ENCODE data around the gene PPT2. TPM values are rescaled to one million over a fixed set of nuclear protein-coding genes. Genes with fewer than 3 reads are reported as not detected.

PPT2 gene
- total RNA-seq, 2 donors from 2014 or later = 17.9 to 18.2 TPM

- H3K27ac Mint-ChIP-seq = no peak overlapping the region
- peaks cover 2 to 7% of the 10 kb centered on the region in 2 donors for H3K36me3 Mint-ChIP-seq (ENCODE audit: insufficient read depth in 2 of 2)
These were observed 13.3 kb downstream of the PPT2 start for GRCh38 chr6:32167154-32167760.

GRCh38 chr6:32167761-32168262 lies 13.9 kb downstream of the PPT2 start:
- Mint-ChIP-seq H3K4me3 (no peak overlapping the region), H3K9me3 (no peaks in the 10 kb centered on the region), H3K36me3 (ENCODE audit: insufficient read depth in 2 of 2) (peaks cover 2 to 3% of the 10 kb centered on the region in 2 donors), H3K4me1 (ENCODE audit: low read depth) (peaks cover 10% of the 10 kb centered on the region), H3K27ac (no peak overlapping the region), H3K27me3 (ENCODE audit: low read depth) (no peaks in the 10 kb centered on the region)
- ATAC-seq (replicated peaks in 1 of 2) = no peak
- no peak for DNase-seq

More at GRCh38 chr6:32167154-32167760, 13.3 kb downstream of the PPT2 start:
- Mint-ChIP-seq H3K9me3 (no peaks in the 10 kb centered on the region), H3K27me3 (ENCODE audit: low read depth) (no peaks in the 10 kb centered on the region), H3K4me1 (ENCODE audit: low read depth) (peaks cover 8% of the 10 kb centered on the region), H3K4me3 (no peak overlapping the region)
- no peak for DNase-seq
- ATAC-seq (replicated peaks in 1 of 2) = no peak

- no peak overlapping the region for H3K27ac Mint-ChIP-seq
- no peaks in the 10 kb centered on the region for H3K9me3 Mint-ChIP-seq
- H3K36me3 Mint-ChIP-seq (ENCODE audit: insufficient read depth in 2 of 2) = peaks cover under 1 to 2% of the 10 kb centered on the region in 2 donors
- DNase-seq = no peak
- peaks cover 15% of the 10 kb centered on the region for H3K4me1 Mint-ChIP-seq (ENCODE audit: low read depth)
- no peaks in the 10 kb centered on the region for H3K27me3 Mint-ChIP-seq (ENCODE audit: low read depth)
- no peak overlapping the region for H3K4me3 Mint-ChIP-seq
- no peak for ATAC-seq (replicated peaks in 1 of 2)
These were observed 14.4 kb downstream of the PPT2 start for GRCh38 chr6:32168350-32168749.

GRCh38 chr6:32168807-32169591 lies 15.1 kb downstream of the PPT2 start:
- Mint-ChIP-seq H3K4me1 (ENCODE audit: low read depth) (peaks cover 22% of the 10 kb centered on the region), H3K36me3 (ENCODE audit: insufficient read depth in 2 of 2) (peaks cover 0 to 2% of the 10 kb centered on the region in 2 donors), H3K27ac (no peak overlapping the region), H3K4me3 (no peak overlapping the region), H3K27me3 (ENCODE audit: low read depth) (no peaks in the 10 kb centered on the region), H3K9me3 (no peaks in the 10 kb centered on the region)
- no peak for DNase-seq
- ATAC-seq (replicated peaks in 1 of 2) = no peak

GRCh38 chr6:32170294-32170693 lies 16.4 kb downstream of the PPT2 start:
- ATAC-seq (replicated peaks in 1 of 2) (no peak), DNase-seq (no peak)
- Mint-ChIP-seq H3K27ac (no peak overlapping the region), H3K4me3 (no peak overlapping the region), H3K9me3 (no peaks in the 10 kb centered on the region), H3K27me3 (ENCODE audit: low read depth) (no peaks in the 10 kb centered on the region), H3K4me1 (ENCODE audit: low read depth) (peaks cover 35% of the 10 kb centered on the region), H3K36me3 (ENCODE audit: insufficient read depth in 2 of 2) (peaks cover 0 to 1% of the 10 kb centered on the region in 2 donors)

- H3K27me3 Mint-ChIP-seq (ENCODE audit: low read depth) = no peaks in the 10 kb centered on the region
- H3K27ac Mint-ChIP-seq = no peak overlapping the region
- no peak overlapping the region for H3K4me3 Mint-ChIP-seq
These were observed 17.3 kb downstream of the PPT2 start for GRCh38 chr6:32171234-32171633.

GRCh38 chr6:32173051-32173727 lies 19.2 kb downstream of the PPT2 start:
- ATAC-seq (replicated peaks in 1 of 2) = no peak
- H3K27ac Mint-ChIP-seq = no peak overlapping the region
- no peaks in the 10 kb centered on the region for H3K27me3 Mint-ChIP-seq (ENCODE audit: low read depth)

More at GRCh38 chr6:32171234-32171633, 17.3 kb downstream of the PPT2 start:
- Mint-ChIP-seq H3K9me3 (no peaks in the 10 kb centered on the region), H3K4me1 (ENCODE audit: low read depth) (peaks cover 40% of the 10 kb centered on the region), H3K36me3 (ENCODE audit: insufficient read depth in 2 of 2) (peaks cover 0 to 1% of the 10 kb centered on the region in 2 donors)
- DNase-seq (no peak), ATAC-seq (replicated peaks in 1 of 2) (no peak)

GRCh38 chr6:32174416-32174815 lies 20.5 kb downstream of the PPT2 start:
- H3K27ac Mint-ChIP-seq = peak overlapping the region; percentile 31
- peaks cover 6 to 9% of the 10 kb centered on the region in 2 donors for H3K36me3 Mint-ChIP-seq (ENCODE audit: insufficient read depth in 2 of 2)
- no peak for DNase-seq
- no peaks in the 10 kb centered on the region for H3K9me3 Mint-ChIP-seq
- peak overlapping the region; percentile 23 to 63 for H3K4me3 Mint-ChIP-seq
- no peak for ATAC-seq (replicated peaks in 1 of 2)
- no peaks in the 10 kb centered on the region for H3K27me3 Mint-ChIP-seq (ENCODE audit: low read depth)
- peaks cover 66% of the 10 kb centered on the region for H3K4me1 Mint-ChIP-seq (ENCODE audit: low read depth)

More at GRCh38 chr6:32173051-32173727, 19.2 kb downstream of the PPT2 start:
- H3K4me1 Mint-ChIP-seq (ENCODE audit: low read depth) = peaks cover 54% of the 10 kb centered on the region
- DNase-seq = no peak
- no peaks in the 10 kb centered on the region for H3K9me3 Mint-ChIP-seq
- H3K4me3 Mint-ChIP-seq = no peak overlapping the region
- H3K36me3 Mint-ChIP-seq (ENCODE audit: insufficient read depth in 2 of 2) = peaks cover 0 to 2% of the 10 kb centered on the region in 2 donors

- peak overlapping the region; percentile 93 to 98 for H3K4me3 Mint-ChIP-seq
- no peaks in the 10 kb centered on the region for H3K9me3 Mint-ChIP-seq
- H3K36me3 Mint-ChIP-seq (ENCODE audit: insufficient read depth in 2 of 2) = peaks cover 6 to 10% of the 10 kb centered on the region in 2 donors
- H3K4me1 Mint-ChIP-seq (ENCODE audit: low read depth) = peaks cover 75% of the 10 kb centered on the region
- no peak for ATAC-seq (replicated peaks in 1 of 2)
- no peaks in the 10 kb centered on the region for H3K27me3 Mint-ChIP-seq (ENCODE audit: low read depth)
- DNase-seq = no peak
- peak overlapping the region; percentile 89 for H3K27ac Mint-ChIP-seq
These were observed 21.4 kb downstream of the PPT2 start for GRCh38 chr6:32175322-32175710.

- Mint-ChIP-seq H3K9me3 (no peaks in the 10 kb centered on the region), H3K36me3 (ENCODE audit: insufficient read depth in 2 of 2) (peaks cover 10 to 11% of the 10 kb centered on the region in 2 donors), H3K27ac (peak within 1 kb of the TSS; percentile 91), H3K27me3 (ENCODE audit: low read depth) (no peaks in the 10 kb centered on the region), H3K4me1 (ENCODE audit: low read depth) (peaks cover 81% of the 10 kb centered on the region), H3K4me3 (peak within 1 kb of the TSS; percentile 93 to 98)
- ATAC-seq (replicated peaks in 1 of 2) (peak; percentile 57 to 62), DNase-seq (peak; percentile 97 to 99)
These were observed 22.0 kb downstream of the PPT2 start, which contains the start of gene AGPAT1 for GRCh38 chr6:32175711-32176475. AGPAT1 (minus strand) TSS chr6:32176084; CDS start chr6:32171496, 4,588 bp downstream.

GRCh38 chr6:32176476-32177182 lies 22.7 kb downstream of the PPT2 start:
- H3K36me3 Mint-ChIP-seq (ENCODE audit: insufficient read depth in 2 of 2) = peaks cover 13% of the 10 kb centered on the region in 2 donors

More at GRCh38 chr6:32176476-32177182, 22.7 kb downstream of the PPT2 start:
- H3K27ac Mint-ChIP-seq = peak overlapping the region; percentile 91
- H3K9me3 Mint-ChIP-seq = no peaks in the 10 kb centered on the region
- peak overlapping the region; percentile 93 to 98 for H3K4me3 Mint-ChIP-seq
- peaks cover 84% of the 10 kb centered on the region for H3K4me1 Mint-ChIP-seq (ENCODE audit: low read depth)
- no peak for DNase-seq
- no peaks in the 10 kb centered on the region for H3K27me3 Mint-ChIP-seq (ENCODE audit: low read depth)
- ATAC-seq (replicated peaks in 1 of 2) = no peak

Measured in activated T-cell treated with anti-CD3 and anti-CD28 coated beads, Interleukin-2, amount 50 U/mL, for 72 hours (primary cell).